Neural cell (in vitro differentiated cells): ENCODE data around the gene EFCAB13.

Experiments used
- EP300 ChIP-seq: fragments of 450-650 bp; conservative IDR thresholded peaks from 2 replicates; pipeline ENCODE4 v1.6.1; 2014; ENCODE audit warnings: antibody characterized with exemption, mild to moderate bottlenecking, moderate library complexity; ENCODE audit not compliant: poor library complexity, severe bottlenecking
- EZH2 ChIP-seq: fragments of 200-600, 300-800 bp; shearing (Covaris generic), sonication (generic); IDR thresholded peaks from 2 replicates; pipeline ENCODE4 v1.6.1; 2014; ENCODE audit warnings: antibody characterized with exemption, low read length, borderline replicate concordance, mild to moderate bottlenecking; ENCODE audit not compliant: insufficient read depth, poor library complexity, severe bottlenecking
- MXI1 ChIP-seq: fragments of 450-650 bp; conservative IDR thresholded peaks from 2 replicates; pipeline ENCODE4 v1.6.1; 2014; ENCODE audit warnings: antibody characterized with exemption, mild to moderate bottlenecking; ENCODE audit not compliant: poor library complexity, severe bottlenecking
- POLR2AphosphoS5 ChIP-seq: IDR thresholded peaks from 2 replicates; pipeline ENCODE4 v1.6.1; 2012
- SMC3 ChIP-seq: fragments of 450-650 bp; conservative IDR thresholded peaks from 2 replicates; pipeline ENCODE4 v1.6.1; 2014; ENCODE audit warnings: antibody characterized with exemption, mild to moderate bottlenecking, moderate library complexity; ENCODE audit not compliant: poor library complexity
- TF ChIP-seq, protein P1 (sequence below): fragments of 450-650 bp; IDR thresholded peaks from 2 replicates; pipeline ENCODE4 v1.5.1; 2014; ENCODE audit warnings: antibody characterized with exemption, mild to moderate bottlenecking, moderate library complexity; ENCODE audit not compliant: poor library complexity, severe bottlenecking
- TF ChIP-seq, protein P2 (sequence below): IDR thresholded peaks from 2 replicates; pipeline ENCODE4 v1.6.1; 2012; ENCODE audit warnings: borderline replicate concordance

GRCh38 chr17:47281216-47281615 is 42.5 kb upstream of the EFCAB13 start:
- TF ChIP-seq, protein P1, sequence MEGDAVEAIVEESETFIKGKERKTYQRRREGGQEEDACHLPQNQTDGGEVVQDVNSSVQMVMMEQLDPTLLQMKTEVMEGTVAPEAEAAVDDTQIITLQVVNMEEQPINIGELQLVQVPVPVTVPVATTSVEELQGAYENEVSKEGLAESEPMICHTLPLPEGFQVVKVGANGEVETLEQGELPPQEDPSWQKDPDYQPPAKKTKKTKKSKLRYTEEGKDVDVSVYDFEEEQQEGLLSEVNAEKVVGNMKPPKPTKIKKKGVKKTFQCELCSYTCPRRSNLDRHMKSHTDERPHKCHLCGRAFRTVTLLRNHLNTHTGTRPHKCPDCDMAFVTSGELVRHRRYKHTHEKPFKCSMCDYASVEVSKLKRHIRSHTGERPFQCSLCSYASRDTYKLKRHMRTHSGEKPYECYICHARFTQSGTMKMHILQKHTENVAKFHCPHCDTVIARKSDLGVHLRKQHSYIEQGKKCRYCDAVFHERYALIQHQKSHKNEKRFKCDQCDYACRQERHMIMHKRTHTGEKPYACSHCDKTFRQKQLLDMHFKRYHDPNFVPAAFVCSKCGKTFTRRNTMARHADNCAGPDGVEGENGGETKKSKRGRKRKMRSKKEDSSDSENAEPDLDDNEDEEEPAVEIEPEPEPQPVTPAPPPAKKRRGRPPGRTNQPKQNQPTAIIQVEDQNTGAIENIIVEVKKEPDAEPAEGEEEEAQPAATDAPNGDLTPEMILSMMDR = no peak
- no peak for TF ChIP-seq POLR2AphosphoS5
- TF ChIP-seq EZH2 = no peak
- TF ChIP-seq MXI1 = no peak
- no peak for TF ChIP-seq SMC3
- TF ChIP-seq EP300 = no peak
- TF ChIP-seq, protein P2, sequence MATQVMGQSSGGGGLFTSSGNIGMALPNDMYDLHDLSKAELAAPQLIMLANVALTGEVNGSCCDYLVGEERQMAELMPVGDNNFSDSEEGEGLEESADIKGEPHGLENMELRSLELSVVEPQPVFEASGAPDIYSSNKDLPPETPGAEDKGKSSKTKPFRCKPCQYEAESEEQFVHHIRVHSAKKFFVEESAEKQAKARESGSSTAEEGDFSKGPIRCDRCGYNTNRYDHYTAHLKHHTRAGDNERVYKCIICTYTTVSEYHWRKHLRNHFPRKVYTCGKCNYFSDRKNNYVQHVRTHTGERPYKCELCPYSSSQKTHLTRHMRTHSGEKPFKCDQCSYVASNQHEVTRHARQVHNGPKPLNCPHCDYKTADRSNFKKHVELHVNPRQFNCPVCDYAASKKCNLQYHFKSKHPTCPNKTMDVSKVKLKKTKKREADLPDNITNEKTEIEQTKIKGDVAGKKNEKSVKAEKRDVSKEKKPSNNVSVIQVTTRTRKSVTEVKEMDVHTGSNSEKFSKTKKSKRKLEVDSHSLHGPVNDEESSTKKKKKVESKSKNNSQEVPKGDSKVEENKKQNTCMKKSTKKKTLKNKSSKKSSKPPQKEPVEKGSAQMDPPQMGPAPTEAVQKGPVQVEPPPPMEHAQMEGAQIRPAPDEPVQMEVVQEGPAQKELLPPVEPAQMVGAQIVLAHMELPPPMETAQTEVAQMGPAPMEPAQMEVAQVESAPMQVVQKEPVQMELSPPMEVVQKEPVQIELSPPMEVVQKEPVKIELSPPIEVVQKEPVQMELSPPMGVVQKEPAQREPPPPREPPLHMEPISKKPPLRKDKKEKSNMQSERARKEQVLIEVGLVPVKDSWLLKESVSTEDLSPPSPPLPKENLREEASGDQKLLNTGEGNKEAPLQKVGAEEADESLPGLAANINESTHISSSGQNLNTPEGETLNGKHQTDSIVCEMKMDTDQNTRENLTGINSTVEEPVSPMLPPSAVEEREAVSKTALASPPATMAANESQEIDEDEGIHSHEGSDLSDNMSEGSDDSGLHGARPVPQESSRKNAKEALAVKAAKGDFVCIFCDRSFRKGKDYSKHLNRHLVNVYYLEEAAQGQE = no peak
